Measurements from ENCODE around the gene PARK7.

Gene PARK7

DNA sequence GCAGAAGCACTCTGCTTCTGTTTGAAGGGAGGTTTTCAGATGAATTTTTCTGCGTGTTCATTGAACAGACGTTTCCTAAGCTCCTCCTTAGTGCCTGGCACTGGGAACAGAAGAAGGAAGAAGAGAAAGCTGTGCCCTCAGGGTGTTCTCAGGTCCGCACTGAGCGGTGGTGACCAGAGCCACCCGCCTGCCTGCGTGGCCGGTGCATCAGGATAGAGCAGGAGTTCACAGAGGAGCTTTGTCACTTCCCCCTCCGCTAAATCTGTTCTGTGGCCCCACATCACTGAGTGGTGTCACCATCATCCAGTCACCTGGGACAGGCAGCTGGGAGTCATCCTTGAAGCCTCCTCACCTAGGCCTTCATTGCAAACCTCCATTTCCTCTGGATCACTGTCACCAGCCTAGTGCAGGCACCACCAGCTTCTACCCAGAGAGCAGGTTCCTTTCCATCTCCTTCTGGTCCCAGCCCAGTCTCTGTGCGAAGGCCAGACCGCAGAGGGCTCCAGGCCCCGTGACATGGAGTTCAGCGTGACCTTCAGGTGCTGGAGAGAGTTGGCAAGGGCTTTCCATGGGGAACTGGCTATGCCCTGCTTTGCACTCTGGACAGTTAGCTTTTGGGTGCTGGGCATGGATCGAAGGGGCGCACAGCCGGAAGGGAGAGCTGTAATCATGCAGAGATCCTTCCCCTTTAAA is 21.7 kb downstream of the PARK7 start:
- no peak for DNase-seq

DNA sequence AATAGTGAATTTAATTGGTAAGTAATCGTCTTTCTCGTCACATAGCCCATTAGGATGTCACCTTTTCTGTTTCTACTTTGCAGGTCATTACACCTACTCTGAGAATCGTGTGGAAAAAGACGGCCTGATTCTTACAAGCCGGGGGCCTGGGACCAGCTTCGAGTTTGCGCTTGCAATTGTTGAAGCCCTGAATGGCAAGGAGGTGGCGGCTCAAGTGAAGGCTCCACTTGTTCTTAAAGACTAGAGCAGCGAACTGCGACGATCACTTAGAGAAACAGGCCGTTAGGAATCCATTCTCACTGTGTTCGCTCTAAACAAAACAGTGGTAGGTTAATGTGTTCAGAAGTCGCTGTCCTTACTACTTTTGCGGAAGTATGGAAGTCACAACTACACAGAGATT is 23.3 kb downstream of the PARK7 start:
- DNase-seq = no peak

DNA sequence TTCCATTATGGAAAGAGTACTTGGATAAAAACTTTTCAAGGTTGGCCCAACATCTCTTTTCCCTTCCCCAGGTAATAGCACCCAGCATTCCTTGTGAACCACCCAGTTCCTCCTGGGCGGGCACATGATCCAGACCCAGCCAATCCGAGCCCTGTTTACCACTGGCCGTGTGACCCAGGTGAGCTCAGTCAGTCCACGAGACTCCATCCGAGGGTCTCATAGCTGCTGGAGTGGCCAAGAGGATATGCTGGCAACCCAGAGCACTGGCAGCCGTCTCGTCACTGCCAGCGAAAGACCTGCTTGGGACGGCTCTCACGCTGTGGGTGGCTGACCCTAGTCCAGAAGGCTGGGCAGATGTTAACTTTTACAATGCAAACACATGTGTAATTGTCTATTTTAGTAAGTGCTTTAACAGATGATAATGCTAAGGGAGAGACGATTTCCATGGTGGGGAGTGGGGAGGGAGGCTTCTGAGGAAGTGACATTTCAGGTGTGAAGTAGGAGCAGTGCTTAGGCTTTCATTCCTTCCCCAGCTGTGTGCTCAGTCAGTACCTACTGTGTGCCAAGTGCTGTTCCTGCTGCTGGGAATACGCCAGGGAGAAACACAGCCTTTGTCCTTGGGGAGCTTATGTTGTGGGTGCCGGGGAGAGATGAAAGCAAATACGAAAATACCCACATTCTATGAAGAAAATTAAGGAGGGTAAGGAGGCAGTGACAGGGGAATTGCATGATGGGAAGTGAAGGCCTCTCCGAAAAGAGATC is 24.5 kb downstream of the PARK7 start:
- no peak for DNase-seq

DNA sequence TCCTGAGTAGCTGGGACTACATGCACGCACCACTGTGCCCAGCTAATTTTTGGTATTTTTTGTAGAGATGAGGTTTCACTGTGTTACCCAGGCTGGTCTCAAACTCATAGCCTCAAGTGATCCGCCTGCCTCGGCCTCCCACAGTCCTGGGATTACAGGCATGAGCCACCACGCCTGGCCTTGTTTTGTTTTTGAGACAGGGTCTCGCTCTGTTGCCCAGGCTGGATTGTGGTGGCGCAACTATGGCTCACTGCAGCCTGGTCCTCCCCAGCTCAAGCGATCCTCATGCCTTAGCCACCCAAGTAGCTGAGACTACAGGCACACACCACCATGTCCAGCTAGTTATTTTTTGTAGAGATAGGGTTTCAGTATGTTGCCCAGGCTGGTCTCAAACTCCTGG is 26.0 kb downstream of the PARK7 start:
- DNase-seq = no peak

DNA sequence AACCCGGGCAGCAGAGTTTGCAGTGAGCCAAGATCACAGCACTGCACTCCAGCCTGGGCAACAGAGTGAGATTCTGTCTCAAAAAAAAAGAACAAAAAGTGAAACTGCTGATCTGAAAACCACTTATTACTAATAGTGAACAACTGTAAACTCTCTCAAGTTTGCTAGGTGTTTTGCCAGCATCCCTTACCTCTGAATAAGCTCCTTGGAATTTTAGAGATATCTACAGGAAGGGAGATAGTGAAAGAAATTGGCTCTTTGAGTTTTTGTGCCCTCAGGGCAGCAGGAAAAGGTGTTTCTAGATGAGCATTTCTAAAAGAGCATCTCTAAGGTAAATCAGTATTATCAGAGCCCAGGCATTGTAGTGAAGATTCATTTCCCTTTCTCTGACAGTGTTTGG is 27.1 kb downstream of the PARK7 start:
- DNase-seq = no peak

- no peak for DNase-seq
Measured at GRCh38 chr1:7989762-7990428, 28.4 kb downstream of the PARK7 start.

DNA sequence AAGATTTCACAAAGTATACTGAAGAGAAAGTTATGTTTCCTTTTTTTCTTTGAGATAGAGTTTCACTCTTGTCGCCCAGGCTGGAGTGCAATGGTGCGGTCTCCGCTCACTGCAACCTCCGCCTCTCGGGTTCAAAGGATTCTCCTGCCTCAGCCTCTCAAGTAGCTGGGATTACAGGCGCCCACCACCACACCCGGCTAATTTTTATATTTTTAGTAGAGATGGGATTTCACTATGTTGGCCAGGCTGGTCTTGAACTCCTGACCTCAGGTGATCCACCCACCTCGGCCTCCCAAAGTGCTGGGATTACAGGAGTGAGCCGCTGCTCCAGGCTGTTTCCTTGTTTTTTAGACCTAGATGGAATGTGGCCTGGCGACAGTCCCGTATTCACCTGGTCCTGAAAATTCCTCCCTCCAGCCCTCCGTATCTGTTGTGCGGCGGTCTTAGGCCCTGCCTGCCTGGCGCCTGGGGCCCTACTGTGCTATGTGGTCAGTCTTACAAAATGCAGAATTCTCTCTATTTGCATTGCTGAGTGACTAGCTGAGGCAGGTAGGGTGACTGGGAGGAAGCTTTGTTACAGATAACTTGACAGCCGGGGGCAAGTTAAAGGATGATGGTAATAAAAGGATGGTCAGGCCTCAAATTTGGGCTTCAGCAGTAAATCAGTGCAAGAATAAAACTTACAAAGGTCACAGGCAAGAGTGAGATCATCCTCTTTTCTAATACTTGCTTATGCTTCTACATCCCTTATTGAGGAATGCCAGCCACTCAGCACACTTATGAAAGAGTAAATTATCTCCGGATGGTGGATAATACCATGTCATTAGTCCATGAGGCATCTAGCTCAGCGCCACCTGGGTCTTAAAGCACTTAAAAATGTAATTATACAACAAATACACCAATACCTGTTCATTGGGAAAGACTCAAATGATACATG is 30.3 kb downstream of the PARK7 start:
- DNase-seq = no peak

DNA sequence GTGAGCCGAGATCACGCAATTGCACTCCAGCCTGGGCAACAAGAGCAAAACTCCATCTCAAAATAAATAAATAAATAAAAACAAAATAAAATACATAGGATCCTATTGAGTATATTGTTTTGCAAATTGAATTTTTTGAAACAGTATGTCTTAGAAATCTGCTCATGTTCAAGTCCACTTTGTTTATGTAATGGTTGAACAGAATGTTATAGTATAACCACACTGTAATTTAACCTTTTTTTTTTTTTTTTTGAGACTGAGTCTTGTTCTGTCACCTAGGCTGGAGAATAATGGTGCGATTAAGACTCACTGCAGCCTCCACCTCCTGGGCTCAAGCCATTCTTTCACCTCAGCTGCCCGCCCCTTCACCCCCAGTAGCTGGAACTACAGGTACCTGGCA is 31.4 kb downstream of the PARK7 start:
- DNase-seq = no peak

GRCh38 chr1:7993593-7994479 is 32.3 kb downstream of the PARK7 start:
- DNase-seq = no peak

DNA sequence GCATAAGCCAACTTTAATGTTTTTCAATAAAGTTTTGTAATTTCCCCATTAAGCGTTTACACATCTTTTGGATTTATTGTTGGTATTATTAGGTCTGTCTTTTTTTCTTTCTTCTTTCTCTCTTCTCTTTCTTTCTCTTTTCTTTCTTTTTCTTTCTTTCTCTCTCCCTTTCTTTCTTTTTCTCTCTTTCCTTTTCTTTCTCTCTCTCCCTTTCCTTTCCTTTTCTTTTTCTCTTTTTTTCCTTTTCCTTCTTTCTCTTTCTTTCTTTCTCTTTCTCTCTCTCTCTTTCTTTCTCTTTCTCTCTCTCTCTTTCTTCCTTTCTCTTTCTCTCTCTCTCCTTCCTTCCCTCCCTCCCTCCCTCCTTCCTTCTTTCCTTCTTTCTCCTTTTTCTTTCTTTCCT is 33.3 kb downstream of the PARK7 start:
- no peak for DNase-seq

DNA sequence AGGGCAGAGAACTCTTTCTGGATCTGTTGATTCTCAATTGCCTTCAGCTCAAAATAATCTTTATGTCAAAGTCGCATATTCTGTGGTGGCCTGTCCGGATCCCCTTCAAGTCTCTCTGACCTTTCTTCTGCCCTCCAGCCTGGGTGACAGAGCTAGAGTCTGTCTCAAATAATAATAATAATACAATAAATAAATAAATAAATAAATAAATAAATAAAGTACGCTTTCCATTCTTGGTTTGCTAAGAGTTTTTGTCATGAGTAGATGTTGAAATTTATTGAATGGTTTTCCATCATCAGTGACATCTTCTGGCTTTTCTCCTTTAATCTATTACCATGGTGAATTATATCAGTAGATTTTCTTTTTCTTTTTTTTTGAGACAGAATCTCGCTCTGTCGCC is 33.9 kb downstream of the PARK7 start:
- no peak for DNase-seq

GRCh38 chr1:8002329-8002910 is 40.9 kb downstream of the PARK7 start:
- no peak for DNase-seq

DNA sequence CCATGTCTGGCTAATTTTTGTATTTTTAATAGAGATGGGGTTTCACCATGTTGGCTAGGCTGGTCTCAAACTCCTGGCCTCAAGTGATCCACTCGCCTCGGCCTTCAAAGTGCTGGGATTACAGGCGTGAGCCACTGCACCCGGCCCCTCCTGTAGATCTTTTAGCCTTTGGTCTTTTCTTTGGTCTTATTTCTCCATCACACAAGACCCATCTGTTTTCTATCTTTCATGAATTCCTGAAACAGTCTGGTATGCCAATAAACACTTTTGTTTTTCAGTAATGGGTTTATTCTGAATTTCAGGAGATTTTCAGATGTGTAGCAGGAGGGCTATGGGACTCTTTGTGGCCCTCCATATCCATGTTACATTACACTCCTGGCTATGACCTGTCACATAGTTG is 41.4 kb downstream of the PARK7 start:
- no peak for DNase-seq

GRCh38 chr1:8003438-8004112 is 42.1 kb downstream of the PARK7 start:
- no peak for DNase-seq

DNA sequence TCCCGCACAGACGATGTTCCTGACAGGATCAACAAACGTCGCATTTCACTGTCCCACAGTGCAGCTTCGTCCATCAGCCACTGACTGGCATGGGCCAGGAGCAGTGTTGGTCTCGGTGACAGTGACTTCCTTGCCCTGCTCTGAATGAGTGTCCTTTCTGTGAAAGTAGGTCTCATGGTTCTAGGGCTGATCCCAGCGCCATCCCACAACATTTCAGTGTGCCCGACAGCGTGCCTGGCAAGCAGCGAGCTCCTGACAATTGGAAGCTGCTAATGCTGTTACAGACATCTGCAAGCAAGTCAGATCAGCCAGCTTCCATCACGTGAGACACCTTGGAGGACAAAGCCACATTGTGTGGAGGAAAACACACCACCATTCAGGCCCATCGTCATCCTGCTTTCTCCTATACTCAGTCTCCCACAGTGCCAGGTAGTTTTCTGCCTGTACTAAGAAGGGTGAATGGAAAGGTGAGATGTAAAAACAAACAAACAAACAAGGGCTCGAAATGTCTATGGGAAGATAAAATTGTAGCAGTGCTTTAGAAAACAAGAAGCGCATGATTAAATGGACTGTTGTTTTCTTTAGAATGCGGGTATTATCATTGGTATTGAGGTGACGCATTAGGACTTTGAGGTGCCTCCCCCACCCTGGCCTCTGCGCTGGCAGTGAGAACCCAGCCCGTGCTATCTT is 42.7 kb downstream of the PARK7 start:
- peak in 39 of 56 donors; percentile 6 to 76 (median 38) for DNase-seq

- DNase-seq = peak in 10 of 56 donors; percentile 3 to 38 (median 14)
Measured at GRCh38 chr1:8004803-8005573, 43.5 kb downstream of the PARK7 start.

GRCh38 chr1:8006037-8006963 is 44.8 kb downstream of the PARK7 start:
- no peak for DNase-seq
